GM12878 (cell line): ENCODE data around the gene MRPS9. TPM values are rescaled to one million over a fixed set of nuclear protein-coding genes. Genes with fewer than 3 reads are reported as not detected.

ENCODE experiments used
- ATAC-seq: fragments of 200-7000 bp; cut with Tn5 transposase; 3 replicates; pipeline ENCODE4 v1.9.1; 2020; ENCODE audit warnings: mild to moderate bottlenecking, moderate library complexity
- BruUV-seq: library from RNA; stranded (reverse); fragments of 400-500 nt; replicated peaks from 2 replicates; lab custom pipeline; 2021; lab: Mats Ljungman, UMichigan
- CTCF ChIA-PET: fragments of 300-600 bp; sonication (Branson Sonifier 250); formaldehyde crosslinking; extraction: SDS; loops from one replicate; lab custom pipeline; 2021; ENCODE audit warnings: inconsistent platforms; lab: Yijun Ruan, JAX
- POLR2A ChIA-PET: fragments of 350-600 bp; formaldehyde crosslinking; extraction: SDS; loops from one replicate; lab custom pipeline; 2021; ENCODE audit warnings: inconsistent platforms; lab: Charles Lee
- RAD21 ChIA-PET: fragments of 300-600 bp; sonication (Branson Sonifier 250); formaldehyde crosslinking; loops from one replicate; lab custom pipeline; 2023; ENCODE audit warnings: antibody characterized with exemption; ENCODE audit not compliant: unreplicated experiment; lab: Charles Lee
- SMC1A ChIA-PET: fragments of 300-600 bp; sonication (Branson Sonifier 250); formaldehyde crosslinking; loops from one replicate; lab custom pipeline; 2023; ENCODE audit not compliant: unreplicated experiment, uncharacterized antibody; lab: Charles Lee
- DNase-seq: peaks from one replicate; pipeline ENCODE4 v3.0.0-alpha.2; 2011; ENCODE audit warnings: low read depth, low spot score
- FAIRE-seq: peaks from 3 replicates; lab custom pipeline; 2011; peaks lifted over from hg19 to GRCh38; lab: Jason Lieb, UNC
- H2AFZ ChIP-seq: 2 replicates; pipeline ENCODE4 v1.6.0; 2011; ENCODE audit warnings: low read depth, low read length, control low read depth; ENCODE audit not compliant: control insufficient read depth
- H3K27ac ChIP-seq: 2 replicates; pipeline ENCODE4 v1.5.1; 2011; ENCODE audit warnings: control low read depth; ENCODE audit not compliant: control insufficient read depth, insufficient read depth
- H3K27me3 ChIP-seq, 2 experiments: replicated peaks in 1 of 2; 2 replicates each; pipeline versions ENCODE4 v1.6.0 to v1.6.1; 2011; ENCODE audit warnings: low read length in 1 of 2; ENCODE audit not compliant: control insufficient read depth in 2 of 2, insufficient read depth in 2 of 2
- H3K36me3 ChIP-seq, 2 experiments: 2 replicates each; pipeline ENCODE4 v1.5.1; 2011; ENCODE audit warnings: low read length in 1 of 2; ENCODE audit not compliant: control insufficient read depth in 2 of 2, insufficient read depth in 2 of 2
- H3K4me1 ChIP-seq: 2 replicates; pipeline ENCODE4 v1.6.1; 2011; ENCODE audit warnings: mild to moderate bottlenecking, low read length, moderate library complexity, mixed read lengths; ENCODE audit not compliant: control insufficient read depth, insufficient read depth
- H3K4me2 ChIP-seq: 2 replicates; pipeline ENCODE4 v1.6.0; 2011; ENCODE audit warnings: control low read depth; ENCODE audit not compliant: control insufficient read depth, insufficient read depth
- H3K4me3 ChIP-seq: fragments of 200-600 bp; sonication (generic); 2 replicates; pipeline ENCODE4 v1.5.1; 2016
- H3K79me2 ChIP-seq: 2 replicates; pipeline ENCODE4 v1.6.0; 2011; ENCODE audit warnings: low read length; ENCODE audit not compliant: control insufficient read depth, insufficient read depth
- H3K9ac ChIP-seq: 2 replicates; pipeline ENCODE4 v1.8.0; 2011; ENCODE audit warnings: low read length, control low read depth, mixed read lengths; ENCODE audit not compliant: control insufficient read depth, insufficient read depth
- H3K9me3 ChIP-seq: replicated peaks from 3 replicates; pipeline ENCODE4 v1.5.1; 2011; ENCODE audit warnings: mild to moderate bottlenecking, low read length; ENCODE audit not compliant: control insufficient read depth, insufficient read depth
- H4K20me1 ChIP-seq: 2 replicates; pipeline ENCODE4 v1.6.0; 2011; ENCODE audit not compliant: control insufficient read depth, insufficient read depth
- CBX3 ChIP-seq: fragments of 200-600 bp; sonication (generic); IDR thresholded peaks from 2 replicates; pipeline ENCODE4 v1.6.1; 2016; ENCODE audit warnings: low read depth, borderline replicate concordance
- GATAD2B ChIP-seq: fragments of 450-650 bp; conservative IDR thresholded peaks from 2 replicates; pipeline ENCODE4 v1.6.1; 2017; ENCODE audit warnings: low read depth, mild to moderate bottlenecking, moderate library complexity
- IKZF1 ChIP-seq: fragments of 450-650 bp; conservative IDR thresholded peaks from 2 replicates; pipeline ENCODE4 v1.6.1; 2017; ENCODE audit warnings: antibody characterized with exemption, mild to moderate bottlenecking
- PAX8 ChIP-seq: fragments of 450-650 bp; IDR thresholded peaks from 2 replicates; pipeline ENCODE4 v1.6.1; 2017; ENCODE audit warnings: mild to moderate bottlenecking, moderate library complexity
- ZBTB40 ChIP-seq: fragments of 450-650 bp; IDR thresholded peaks from 2 replicates; pipeline ENCODE4 v1.6.1; 2016; ENCODE audit warnings: mild to moderate bottlenecking, moderate library complexity, borderline replicate concordance
- WGBS: methylation state at CpG from one replicate; pipeline ENCODE4 v1.1.6; 2016; ENCODE audit warnings: low lambda C conversion rate; ENCODE audit not compliant: insufficient replicate concordance, insufficient coverage; ENCODE audit errors: missing lambda C conversion rate; 5-methylcytosine and 5-hydroxymethylcytosine counted together
- in situ Hi-C: fragments of 300-500 bp; cut with MboI; formaldehyde crosslinking; loops from 9 replicates; pipeline ENCODE4 v1.14.3; 2018; ENCODE audit warnings: mixed read lengths
- intact Hi-C: fragments of 100-400 bp; cut with micrococcal nuclease; formaldehyde crosslinking; loops from one replicate; pipeline ENCODE4 v1.14.2; 2022; ENCODE audit not compliant: unreplicated experiment
- polyA plus RNA-seq, 11 experiments: library from polyadenylated mRNA; depleted of rRNA in 4 of 11; unstranded in 6 of 11; stranded (reverse) in 5 of 11; fragments of >200 nt; fragmentation: Nextera tagmentation in 4 of 11; fragmentation: Illumina TruSeq in 1 of 11; extraction: Ambion mirVana in 4 of 11; extraction: Trizol in 1 of 11; gene quantifications; 1 replicate in 1 of 11; 2 replicates in 10 of 11; pipeline versions ENCODE4 v1.2.1 to v1.2.3, GENCODE V29; 2011 to 2016; ENCODE audit warnings: inconsistent platforms in 2 of 11, missing spikeins in 2 of 11, low read depth in 1 of 11
- total RNA-seq, 4 experiments: library from RNA; depleted of rRNA in 3 of 4; stranded (reverse); fragments of >200 nt in 3 of 4; fragmentation: Illumina TruSeq in 1 of 4; extraction: Trizol in 1 of 4; gene quantifications; 2 replicates each; pipeline versions ENCODE4 v1.2.1 to v1.2.3, GENCODE V29; 2013 to 2021

MRPS9 gene
- total and polyA plus RNA-seq, 10 of the 15 experiments (the other 5 are each of a cell fraction or from before 2014, with no cell fraction given) = 39.1 to 111 (median 63.4) TPM

- WGBS = 1% methylated on average over 17 of the region's 17 CpGs
- Histone ChIP-seq H3K4me2 (peak overlapping the region; percentile 69), H3K4me3 (peak overlapping the region; percentile 84), H3K9me3 (no peaks in the 10 kb centered on the region), H4K20me1 (no peaks in the 10 kb centered on the region), H2AFZ (peak overlapping the region; percentile 93), H3K27ac (peak overlapping the region; percentile 76), H3K36me3 (no peaks in the 10 kb centered on the region; a peak in 1 of 4 replicates), H3K4me1 (0 out of 2 replicates have a peak, but pooled peaks cover 5% of the 10 kb centered on the region), H3K9ac (peak overlapping the region; percentile 82), H3K27me3 (no peaks in the 10 kb centered on the region), H3K79me2 (peaks cover 22% of the 10 kb centered on the region)
- ChIA-PET RAD21 (interaction anchor here (0.6 to 1.5 kb wide), 6 partner anchors 15 to 199 kb away, joined by 3 to 7 read pairs (median 4); no protein-coding TSS in a partner anchor), CTCF (interaction anchor here (1.3 to 1.8 kb wide), 3 partner anchors 14 to 76 kb away, joined by 3 to 7 read pairs (median 4); no protein-coding TSS in a partner anchor), POLR2A (interaction anchor here (0.6 to 1.8 kb wide), 5 partner anchors 10 to 1138 kb away, joined by 3 to 8 read pairs (median 5); no protein-coding TSS in a partner anchor), SMC1A (interaction anchor here (0.9 to 1.8 kb wide), 9 partner anchors 12 to 62 kb away, joined by 3 to 8 read pairs (median 4); no protein-coding TSS in a partner anchor)
- DNase-seq (no peak), ATAC-seq (no peak), FAIRE-seq (no peak)
- TF ChIP-seq GATAD2B (0 out of 2 replicates have a peak, but pooled peaks have one; percentile 8), CBX3 (no peak)
- in situ Hi-C loops (no loop called here), intact Hi-C loops (no loop called here)
- TSS peak; percentile 69 for BruUV-seq
Measured at GRCh38 chr2:105038383-105039061, 653 bp downstream of the MRPS9 start.

- BruUV-seq = no TSS peak
- no peaks in the 10 kb centered on the region for H3K9me3 ChIP-seq
- peak overlapping the region; percentile 53 for H3K4me2 ChIP-seq
- H3K27me3 ChIP-seq = no peaks in the 10 kb centered on the region
- ChIA-PET POLR2A (no interaction called here), RAD21 (interaction anchor here (0.9 kb wide), 1 partner anchor 17 kb away, joined by 3 read pairs; no protein-coding TSS in a partner anchor), SMC1A (interaction anchor here (1.5 to 6.1 kb wide), 2 partner anchors 14 to 19 kb away, joined by 4 to 35 read pairs; no protein-coding TSS in a partner anchor), CTCF (no interaction called here)
- intact Hi-C loops (no loop called here), in situ Hi-C loops (no loop called here)
- no peak overlapping the region for H3K9ac ChIP-seq
- ATAC-seq = no peak
- no peaks in the 10 kb centered on the region for H4K20me1 ChIP-seq
- H3K79me2 ChIP-seq = peaks cover 22% of the 10 kb centered on the region
- no peak for FAIRE-seq
- H3K4me1 ChIP-seq = 0 out of 2 replicates have a peak, but pooled peaks cover 5% of the 10 kb centered on the region
- H3K36me3 ChIP-seq = no peaks in the 10 kb centered on the region; a peak in 1 of 4 replicates
- no peak for TF ChIP-seq IKZF1
- TF ChIP-seq ZBTB40 = peak; percentile 69
- no peak for TF ChIP-seq PAX8
- no peak overlapping the region for H3K27ac ChIP-seq
- DNase-seq = no peak
- H2AFZ ChIP-seq = no peak overlapping the region
- H3K4me3 ChIP-seq = no peak overlapping the region
Measured at GRCh38 chr2:105039559-105039958, 1.7 kb downstream of the MRPS9 start.
